ENCODE results near the gene DGKQ. TPM values are rescaled to one million over a fixed set of nuclear protein-coding genes. Genes with fewer than 3 reads are reported as not detected.

The DGKQ gene
- total RNA-seq = 19.1 and 19.9 TPM in 2 replicates

GRCh38 chr4:973431-974397 is at the start of gene DGKQ:
DGKQ (minus strand) TSS chr4:973569; CDS start chr4:973482, 87 bp downstream.

GRCh38 chr4:1011022-1011665 is 37.8 kb upstream of the DGKQ start, which contains the start of gene FGFRL1:
FGFRL1 (plus strand) TSS chr4:1011626; CDS start chr4:1012486, 860 bp downstream.

GRCh38 chr4:993111-994029 is 20.0 kb upstream of the DGKQ start, which contains the start of gene SLC26A1:
SLC26A1 (minus strand) TSS chr4:993404; CDS start chr4:991703, 1,701 bp downstream.

GRCh38 chr4:986879-987623 is 13.7 kb upstream of the DGKQ start, which contains the start of gene IDUA:
IDUA (plus strand) TSS chr4:987044; CDS start chr4:987085, 41 bp downstream.

GRCh38 chr4:931960-932712 is 41.2 kb downstream of the DGKQ start, which contains the start of the genes GAK and TMEM175:
GAK (minus strand) TSS chr4:932316; CDS start chr4:932187, 129 bp downstream.
TMEM175 (plus strand) TSS chr4:932460; CDS start chr4:947740, 15,280 bp downstream.

Other genes starting within 250 kb of the DGKQ start
- 0.10 and 0.33 TPM in 2 replicates for gene CPLX1, start 147.4 kb downstream of the DGKQ start, total RNA-seq
- gene GAK, start 41.3 kb downstream of the DGKQ start, total RNA-seq = 78.7 and 83.8 TPM in 2 replicates
- 6.8 and 10.8 TPM in 2 replicates for gene TMEM175, start 41.1 kb downstream of the DGKQ start, total RNA-seq
- 13.7 and 18.0 TPM in 2 replicates for gene IDUA, start 13.5 kb upstream of the DGKQ start, total RNA-seq
- gene SLC26A1, start 19.8 kb upstream of the DGKQ start, total RNA-seq = under 0.01 and 0.19 TPM in 2 replicates
- 19.5 and 25.8 TPM in 2 replicates for gene FGFRL1, start 38.1 kb upstream of the DGKQ start, total RNA-seq
- 0.48 and 5.9 TPM in 2 replicates for gene RNF212, start 140.0 kb upstream of the DGKQ start, total RNA-seq
- gene SPON2, start 199.0 kb upstream of the DGKQ start, total RNA-seq = 0.65 and 1.3 TPM in 2 replicates